Measurements from ENCODE around the gene TMEFF2.

The TMEFF2 gene

DNA sequence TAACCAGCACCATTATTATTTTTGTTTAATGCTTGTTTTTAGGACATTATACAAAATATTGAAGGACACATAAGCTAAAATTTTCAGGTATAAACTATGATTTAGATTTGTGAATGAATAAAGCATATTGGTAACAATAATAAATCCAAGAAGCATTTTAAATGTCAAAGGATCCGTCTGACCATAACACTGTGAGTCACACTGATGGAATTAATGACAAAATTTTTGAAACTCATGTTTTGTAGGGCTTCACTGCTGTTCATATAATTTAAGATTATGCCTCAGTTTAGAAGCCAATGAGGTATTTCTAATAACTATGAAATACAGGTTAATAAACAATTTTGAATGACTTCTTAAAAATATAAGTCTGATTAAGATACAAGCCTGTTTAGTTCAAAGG is 124.6 kb downstream of the TMEFF2 start:
- H3K4me3 ChIP-seq (ENCODE audit: low read depth, low read length), result no peak overlapping the region

DNA sequence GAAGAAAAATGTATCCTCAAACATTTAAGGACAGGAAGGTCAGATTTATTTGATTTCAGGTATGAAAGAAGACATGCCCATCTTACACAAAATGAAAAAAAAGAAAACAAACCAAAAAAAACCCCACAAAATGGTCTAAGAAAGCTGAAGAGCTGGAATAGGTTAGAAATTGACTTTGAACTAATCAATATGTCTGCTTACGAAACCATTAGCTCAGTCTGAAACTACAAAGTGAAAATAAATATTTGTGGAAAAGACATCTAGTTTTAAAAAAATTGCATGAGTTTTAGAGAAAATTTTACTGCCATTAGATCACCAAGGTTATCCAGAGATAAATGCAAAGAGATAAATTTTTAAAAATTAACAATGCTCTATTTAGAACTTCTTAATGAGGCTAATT is 125.3 kb downstream of the TMEFF2 start:
- H3K4me3 ChIP-seq (ENCODE audit: low read depth, low read length), result no peak overlapping the region

DNA sequence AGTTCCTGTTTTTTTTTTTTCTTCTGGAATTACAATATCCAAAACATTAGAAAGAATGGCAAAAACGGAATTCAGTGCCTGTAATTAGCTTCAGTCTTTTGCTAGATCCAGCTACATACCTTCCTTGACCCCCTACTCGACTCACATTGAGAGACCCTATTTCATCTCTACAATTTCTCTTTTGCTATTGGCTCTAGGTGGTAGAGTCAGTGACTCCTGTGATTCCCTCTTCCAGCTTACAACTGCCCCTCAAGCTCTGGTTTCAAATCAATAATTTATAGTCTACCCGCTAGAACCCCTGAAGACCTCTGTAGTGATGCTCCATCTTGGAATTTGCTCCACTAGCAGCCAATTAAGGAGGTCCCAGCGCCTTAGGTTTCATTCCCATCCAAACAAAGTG is 125.8 kb downstream of the TMEFF2 start:
- no peak overlapping the region for H3K4me3 ChIP-seq (ENCODE audit: low read depth, low read length)

DNA sequence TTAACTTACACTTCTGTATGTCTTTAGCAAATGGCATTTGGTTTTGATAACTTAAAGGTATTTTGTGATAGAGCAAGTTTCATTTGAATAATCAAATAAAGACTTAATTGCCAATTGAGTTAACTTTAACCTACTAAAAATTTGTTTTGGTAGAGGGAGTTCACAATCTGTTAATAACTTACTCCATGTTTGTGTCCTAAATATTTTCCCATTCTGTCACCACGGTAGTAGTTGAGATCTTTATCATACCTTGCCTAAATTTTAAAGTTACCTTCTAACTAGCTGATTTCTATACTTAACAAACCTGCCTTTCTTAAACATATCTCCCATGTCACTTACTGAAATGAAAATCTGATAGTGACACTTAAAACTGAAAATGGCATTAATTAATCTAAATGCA is 127.1 kb downstream of the TMEFF2 start:
- no peak overlapping the region for H3K4me3 ChIP-seq (ENCODE audit: low read depth, low read length)

DNA sequence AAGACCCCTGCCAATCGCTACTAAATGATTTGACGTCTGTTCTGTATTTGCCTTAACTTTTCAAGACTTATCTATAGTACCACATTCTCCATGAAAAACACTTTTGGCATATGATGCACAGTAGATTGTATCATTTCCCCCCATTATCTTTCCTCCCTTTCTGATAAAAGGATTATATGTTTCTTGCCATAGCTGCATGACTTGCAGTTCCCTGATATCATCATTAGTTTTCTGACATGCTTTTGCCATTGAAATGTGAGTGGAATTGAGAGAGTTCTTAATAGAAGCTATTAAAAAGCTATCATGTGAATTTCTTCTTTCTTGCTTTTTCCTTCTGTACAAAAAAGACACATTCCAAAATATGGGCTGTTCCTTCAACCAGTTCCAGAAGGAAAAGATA is 130.3 kb downstream of the TMEFF2 start:
- no peak overlapping the region for H3K4me3 ChIP-seq (ENCODE audit: low read depth, low read length)

- H3K4me3 ChIP-seq (ENCODE audit: low read depth, low read length), result no peak overlapping the region
Measured at GRCh38 chr2:192060161-192060560, 134.6 kb downstream of the TMEFF2 start.

DNA sequence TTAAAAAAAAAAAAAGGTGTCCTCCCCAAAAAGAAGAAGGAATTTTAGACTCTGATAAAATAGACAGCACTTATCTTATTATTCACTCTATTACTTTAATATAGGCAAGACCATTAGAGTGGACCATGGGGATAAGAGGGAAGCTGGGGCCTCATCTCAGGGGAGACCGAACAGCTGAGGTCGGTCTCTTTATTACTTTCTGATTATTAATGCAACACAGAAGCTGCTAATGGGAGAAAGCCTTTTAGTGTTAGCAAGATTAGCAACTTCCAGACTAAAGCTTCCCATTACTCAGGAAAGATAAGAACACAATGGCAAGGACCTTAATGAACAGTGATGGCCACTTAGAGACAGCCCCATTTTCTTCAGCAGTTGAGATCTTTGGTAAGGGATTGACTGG is 135.5 kb downstream of the TMEFF2 start:
- H3K4me3 ChIP-seq (ENCODE audit: low read depth, low read length), result no peak overlapping the region

DNA sequence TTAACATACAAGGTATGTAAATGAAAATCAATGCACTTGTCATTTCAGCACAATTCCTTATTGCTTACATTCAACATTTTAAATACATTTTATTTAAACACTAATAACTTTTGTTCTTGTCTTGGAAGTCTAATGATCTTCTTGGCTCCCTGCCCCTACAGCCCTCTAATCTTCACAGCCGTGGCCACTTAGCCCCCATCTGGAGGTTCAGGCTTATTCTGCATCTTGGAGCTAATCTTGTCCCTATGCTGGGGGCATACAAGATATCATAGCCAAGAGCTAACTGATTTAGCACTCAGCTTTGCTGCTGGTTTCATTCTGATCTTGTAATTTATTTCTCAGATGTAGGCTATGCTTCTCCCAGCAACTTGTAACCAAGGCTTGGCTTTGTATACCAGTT is 140.8 kb downstream of the TMEFF2 start:
- H3K4me3 ChIP-seq (ENCODE audit: low read depth, low read length), result no peak overlapping the region

DNA sequence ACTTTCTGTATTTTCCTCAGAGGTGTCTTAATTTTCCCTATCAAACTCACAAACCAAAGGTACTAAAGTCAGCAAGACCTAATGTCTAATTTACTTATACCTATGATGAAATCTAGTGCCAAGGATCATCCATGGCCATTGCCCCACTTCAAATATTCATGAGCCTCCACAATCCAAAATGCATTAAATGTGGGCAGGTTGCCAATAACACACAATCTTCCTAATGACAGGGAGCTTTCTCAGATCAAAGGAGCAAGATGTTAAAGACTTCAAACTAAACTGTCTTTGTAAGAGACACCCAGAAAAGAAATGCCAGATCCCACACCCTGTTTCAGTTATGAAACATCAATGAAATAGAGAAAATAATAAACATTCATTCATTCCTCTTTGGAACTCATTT is 143.2 kb downstream of the TMEFF2 start:
- H3K4me3 ChIP-seq (ENCODE audit: low read depth, low read length), result no peak overlapping the region

- no peak overlapping the region for H3K4me3 ChIP-seq (ENCODE audit: low read depth, low read length)
Measured at GRCh38 chr2:192049362-192049761, 145.4 kb downstream of the TMEFF2 start.

- H3K4me3 ChIP-seq (ENCODE audit: low read depth, low read length), result no peak overlapping the region
Measured at GRCh38 chr2:192047315-192048107, 147.2 kb downstream of the TMEFF2 start.

- no peak overlapping the region for H3K4me3 ChIP-seq (ENCODE audit: low read depth, low read length)
Measured at GRCh38 chr2:192044496-192044895, 150.2 kb downstream of the TMEFF2 start.

DNA sequence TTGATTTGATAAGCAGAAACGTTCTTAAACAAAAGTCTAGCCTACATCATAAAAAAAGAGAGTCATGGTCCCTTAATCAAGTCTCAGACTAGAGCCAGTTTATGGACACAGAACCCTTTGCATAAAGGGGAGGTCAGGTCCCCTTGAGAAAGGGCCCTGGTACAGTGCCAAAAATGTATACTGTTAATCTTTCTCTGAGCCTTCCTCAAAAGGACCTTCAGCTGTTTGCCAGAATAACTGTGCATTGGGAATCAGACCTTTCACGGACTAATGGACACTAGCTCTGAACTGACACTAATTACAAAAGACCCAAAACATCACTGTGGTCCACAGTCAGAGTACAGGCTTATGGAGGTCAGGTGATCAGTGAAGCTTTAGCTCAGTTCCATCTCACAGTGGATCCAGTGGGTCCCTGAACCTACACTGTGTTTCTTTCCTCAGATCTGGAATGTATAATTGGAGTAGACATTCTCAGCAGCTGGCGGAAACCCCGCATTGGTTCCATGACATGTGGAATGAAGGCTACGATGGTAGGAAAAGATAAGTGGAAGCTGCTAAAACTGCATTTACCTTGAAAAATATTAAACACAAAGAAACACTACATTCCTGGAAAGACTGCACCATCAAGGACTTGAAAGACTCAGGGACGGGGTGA is 151.4 kb downstream of the TMEFF2 start:
- no peak overlapping the region for H3K4me3 ChIP-seq (ENCODE audit: low read depth, low read length)

GRCh38 chr2:192042126-192042525 is 152.6 kb downstream of the TMEFF2 start:
- H3K4me3 ChIP-seq (ENCODE audit: low read depth, low read length), result no peak overlapping the region

DNA sequence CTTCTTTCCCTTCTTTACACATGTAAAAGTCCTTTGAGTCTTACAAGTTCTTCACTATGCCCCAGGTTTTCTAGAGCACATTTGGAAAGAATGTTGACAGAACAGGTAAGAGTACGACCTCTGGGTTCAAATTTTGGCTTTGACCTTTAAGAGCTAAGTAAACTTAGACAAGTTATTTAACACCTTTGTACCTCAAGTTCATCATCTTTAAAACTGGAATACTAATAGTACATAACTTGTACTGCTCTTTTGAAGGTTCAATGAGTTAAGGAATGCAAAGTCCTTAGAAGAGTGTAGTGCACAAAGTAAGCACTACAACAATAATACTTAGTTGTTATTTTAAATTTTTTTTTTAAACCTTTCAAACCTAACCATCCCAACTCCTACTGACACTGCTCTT is 156.6 kb downstream of the TMEFF2 start:
- H3K4me3 ChIP-seq (ENCODE audit: low read depth, low read length), result no peak overlapping the region

- no peak overlapping the region for H3K4me3 ChIP-seq (ENCODE audit: low read depth, low read length)
Measured at GRCh38 chr2:192035731-192036442, 158.8 kb downstream of the TMEFF2 start.

DNA sequence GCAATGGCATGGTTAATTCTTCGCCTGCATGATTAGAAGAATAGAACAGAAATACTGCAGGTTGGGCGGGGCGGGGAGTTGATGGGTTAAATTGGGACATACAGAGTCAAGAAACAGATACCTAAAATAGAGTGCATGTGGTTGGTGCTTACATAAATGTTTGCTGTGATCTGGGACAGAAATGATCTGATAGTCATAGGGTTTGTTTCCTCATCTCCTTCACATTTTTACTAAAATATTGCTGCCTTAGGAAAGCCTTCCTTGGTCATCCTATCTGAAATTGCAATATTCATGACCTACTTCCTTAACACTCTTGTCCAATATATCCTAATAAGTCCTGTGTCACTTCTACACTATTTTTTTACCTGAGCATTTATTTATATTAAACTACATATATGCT is 163.9 kb downstream of the TMEFF2 start:
- H3K4me3 ChIP-seq (ENCODE audit: low read depth, low read length), result no peak overlapping the region

DNA sequence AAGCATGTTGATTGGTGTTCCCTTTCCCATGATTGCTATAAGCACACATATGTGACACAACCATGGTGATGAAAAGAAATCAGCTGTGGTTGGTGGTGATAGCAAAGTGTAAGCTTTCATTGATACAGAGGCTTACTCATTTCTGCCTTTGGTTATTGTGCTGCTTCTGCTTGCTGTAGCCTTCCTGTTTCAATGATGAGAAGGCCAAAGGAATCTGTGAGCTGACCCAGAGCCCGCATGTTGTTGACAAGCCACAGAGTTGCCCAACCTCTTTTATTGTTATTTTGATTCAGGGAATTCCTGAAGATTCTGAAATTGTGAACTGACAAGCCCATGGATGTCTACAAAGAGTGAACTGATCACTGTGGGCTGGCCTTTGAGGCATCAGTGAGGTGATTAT is 164.4 kb downstream of the TMEFF2 start:
- H3K4me3 ChIP-seq (ENCODE audit: low read depth, low read length), result no peak overlapping the region

GRCh38 chr2:192029089-192029488 is 165.6 kb downstream of the TMEFF2 start:
- H3K4me3 ChIP-seq (ENCODE audit: low read depth, low read length), result no peak overlapping the region

DNA sequence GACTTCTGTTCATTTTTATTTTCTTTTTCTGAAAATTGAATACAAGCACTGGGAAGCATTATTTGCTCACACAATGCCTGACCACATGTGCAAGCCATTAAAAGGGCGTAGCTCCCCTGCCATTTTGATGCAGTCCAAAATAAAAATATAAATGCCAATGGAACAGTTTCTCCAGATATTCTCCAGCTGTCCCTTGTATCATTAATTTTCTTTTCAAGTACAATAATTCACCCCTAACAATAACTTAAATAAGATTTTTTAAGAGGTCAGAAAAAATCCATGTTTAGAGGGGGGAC is 168.0 kb downstream of the TMEFF2 start:
- H3K4me3 ChIP-seq (ENCODE audit: low read depth, low read length), result no peak overlapping the region

DNA sequence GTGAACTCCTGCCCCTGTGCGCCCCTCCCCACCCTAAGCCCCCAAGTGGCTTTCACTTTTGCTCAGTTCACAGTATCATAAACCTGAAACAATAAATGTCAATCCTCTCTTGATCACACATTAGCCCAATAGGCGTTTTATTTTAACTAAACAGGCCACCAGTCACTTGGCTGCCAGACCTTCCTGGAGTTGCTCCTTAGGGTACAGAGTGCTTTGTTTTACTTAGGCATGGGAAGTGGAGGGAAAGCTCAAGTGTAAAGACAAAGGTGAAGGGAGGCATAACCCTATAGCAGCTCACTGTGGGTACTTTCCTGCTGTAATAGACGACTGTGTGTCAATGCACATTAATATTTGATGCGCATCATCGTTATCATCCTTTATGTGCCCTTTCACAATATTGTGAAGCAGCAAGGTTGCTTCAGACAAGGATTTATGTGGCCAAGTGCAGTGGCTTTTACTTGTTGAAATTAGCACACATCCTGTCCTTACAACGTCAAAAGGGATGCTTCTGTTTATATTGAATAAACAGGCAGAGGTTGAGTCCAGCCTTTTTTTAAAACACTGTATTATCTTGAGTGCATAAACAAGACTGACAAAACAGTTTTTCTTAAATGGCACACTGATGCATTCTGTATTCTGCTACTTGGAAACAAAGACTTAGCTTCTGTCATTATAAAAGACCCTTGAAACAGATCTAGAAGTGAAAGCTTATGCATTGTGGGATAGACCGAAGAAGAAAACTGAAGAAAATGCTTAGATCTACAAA is 168.5 kb downstream of the TMEFF2 start:
- no peak overlapping the region for H3K4me3 ChIP-seq (ENCODE audit: low read depth, low read length)

GRCh38 chr2:192025637-192026036 is 169.1 kb downstream of the TMEFF2 start:
- H3K4me3 ChIP-seq (ENCODE audit: low read depth, low read length), result no peak overlapping the region
